C4-2B (cell line): ENCODE data around the gene GRIN2D.
A peak's percentile ranks its signal among the peaks of the same experiment; 100 is the strongest.

Experiments
- H3K27ac ChIP-seq: fragments of 450-650 bp; 2 replicates; pipeline ENCODE4 v1.5.1; 2017
- ZFX ChIP-seq: fragments of 450-650 bp; IDR thresholded peaks from 2 replicates; pipeline ENCODE4 v1.6.1; 2017
- TF ChIP-seq, protein P1 (sequence below): fragments of 450-650 bp; conservative IDR thresholded peaks from 2 replicates; pipeline ENCODE4 v1.5.1; 2017; ENCODE audit warnings: mild to moderate bottlenecking

Gene GRIN2D

DNA sequence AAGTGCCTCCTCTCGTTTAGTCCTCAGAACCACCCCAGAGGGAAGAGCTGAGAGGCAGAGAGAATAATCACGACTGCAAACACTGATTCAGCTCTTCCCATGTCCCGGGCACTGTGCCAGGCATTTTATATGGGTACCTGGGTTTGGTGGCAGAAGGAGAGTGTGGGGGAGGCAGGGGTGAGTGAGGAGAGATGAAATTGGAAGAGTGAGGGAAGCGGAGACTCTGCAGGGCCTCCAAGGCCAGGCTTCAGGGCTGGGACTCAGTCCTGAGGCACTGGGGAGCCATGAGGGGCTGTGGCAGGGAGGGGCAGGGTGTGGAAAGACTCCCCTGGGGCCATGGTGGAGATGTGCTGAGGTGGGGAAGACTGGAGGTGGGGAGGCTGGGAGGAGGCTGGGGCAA lies 20.6 kb upstream of the GRIN2D start:
- TF ChIP-seq ZFX, result no peak
- TF ChIP-seq, protein P1, sequence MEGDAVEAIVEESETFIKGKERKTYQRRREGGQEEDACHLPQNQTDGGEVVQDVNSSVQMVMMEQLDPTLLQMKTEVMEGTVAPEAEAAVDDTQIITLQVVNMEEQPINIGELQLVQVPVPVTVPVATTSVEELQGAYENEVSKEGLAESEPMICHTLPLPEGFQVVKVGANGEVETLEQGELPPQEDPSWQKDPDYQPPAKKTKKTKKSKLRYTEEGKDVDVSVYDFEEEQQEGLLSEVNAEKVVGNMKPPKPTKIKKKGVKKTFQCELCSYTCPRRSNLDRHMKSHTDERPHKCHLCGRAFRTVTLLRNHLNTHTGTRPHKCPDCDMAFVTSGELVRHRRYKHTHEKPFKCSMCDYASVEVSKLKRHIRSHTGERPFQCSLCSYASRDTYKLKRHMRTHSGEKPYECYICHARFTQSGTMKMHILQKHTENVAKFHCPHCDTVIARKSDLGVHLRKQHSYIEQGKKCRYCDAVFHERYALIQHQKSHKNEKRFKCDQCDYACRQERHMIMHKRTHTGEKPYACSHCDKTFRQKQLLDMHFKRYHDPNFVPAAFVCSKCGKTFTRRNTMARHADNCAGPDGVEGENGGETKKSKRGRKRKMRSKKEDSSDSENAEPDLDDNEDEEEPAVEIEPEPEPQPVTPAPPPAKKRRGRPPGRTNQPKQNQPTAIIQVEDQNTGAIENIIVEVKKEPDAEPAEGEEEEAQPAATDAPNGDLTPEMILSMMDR, result no peak
- H3K27ac ChIP-seq, result peak overlapping the region; percentile 2; the same call in 1 of the 2 replicates

- TF ChIP-seq, protein P1, result no peak
- TF ChIP-seq ZFX, result no peak
- no peak overlapping the region for H3K27ac ChIP-seq
These were observed 19.9 kb upstream of the GRIN2D start for GRCh38 chr19:48373567-48373966.

DNA sequence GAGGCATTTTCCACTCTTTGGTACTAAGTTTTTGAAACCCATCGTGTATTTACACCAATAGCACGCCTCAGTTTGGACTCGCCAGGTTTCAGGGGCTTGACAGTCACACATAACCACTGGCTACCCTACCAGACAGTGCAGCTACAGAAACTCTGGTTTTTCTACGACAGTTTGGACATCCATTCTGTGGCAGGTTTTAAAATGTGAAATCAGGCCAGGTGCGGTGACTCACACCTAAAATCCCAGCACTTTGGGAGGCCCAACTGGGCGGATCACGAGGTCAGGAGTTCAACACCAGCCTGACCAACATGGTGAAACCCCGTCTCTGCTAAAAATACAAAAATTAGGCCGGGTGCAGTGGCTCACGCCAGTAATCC lies 15.3 kb upstream of the GRIN2D start:
- TF ChIP-seq, protein P1, result no peak
- TF ChIP-seq ZFX, result no peak
- no peak overlapping the region for H3K27ac ChIP-seq

- no peak for TF ChIP-seq ZFX
- TF ChIP-seq, protein P1, result no peak
- H3K27ac ChIP-seq, result no peak overlapping the region
These were observed 14.4 kb upstream of the GRIN2D start for GRCh38 chr19:48379058-48379457.

DNA sequence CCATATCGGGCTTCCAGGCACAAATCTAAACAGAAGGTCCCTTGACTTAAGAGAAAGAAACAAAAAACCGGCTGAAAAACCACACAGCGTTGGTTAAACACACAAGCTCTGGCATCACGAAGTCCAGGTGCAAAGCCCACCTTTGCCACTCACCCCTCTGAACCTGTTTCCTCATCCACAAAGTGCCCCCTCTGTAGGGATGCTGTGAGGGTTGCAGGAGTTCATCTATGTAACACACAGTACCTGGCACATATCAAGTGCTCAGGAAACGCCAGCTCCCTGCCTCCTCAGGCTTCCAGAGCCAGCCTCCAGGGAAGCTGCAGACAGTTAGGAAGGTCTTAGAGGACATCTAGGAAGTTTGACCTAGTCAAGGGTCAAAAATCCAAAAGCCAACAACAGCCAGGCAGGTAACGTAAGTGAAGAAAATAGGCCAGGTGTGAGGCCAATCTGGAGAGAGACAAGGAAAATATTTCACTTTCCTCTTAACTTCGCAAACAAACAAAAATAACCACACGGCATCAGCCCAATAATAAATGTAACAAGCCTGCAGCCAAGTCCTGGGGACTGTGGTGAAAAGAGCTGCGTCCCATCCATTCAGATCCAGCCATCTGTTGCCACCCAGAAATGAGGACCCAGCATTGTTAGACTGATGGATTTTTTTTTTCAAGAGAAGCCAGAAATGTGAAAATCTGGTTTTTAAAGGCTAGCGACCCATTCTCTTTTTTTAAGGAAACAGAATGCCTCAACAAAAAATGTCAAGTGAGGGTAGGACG lies 12.1 kb upstream of the GRIN2D start:
- no peak for TF ChIP-seq ZFX
- TF ChIP-seq, protein P1, result no peak

DNA sequence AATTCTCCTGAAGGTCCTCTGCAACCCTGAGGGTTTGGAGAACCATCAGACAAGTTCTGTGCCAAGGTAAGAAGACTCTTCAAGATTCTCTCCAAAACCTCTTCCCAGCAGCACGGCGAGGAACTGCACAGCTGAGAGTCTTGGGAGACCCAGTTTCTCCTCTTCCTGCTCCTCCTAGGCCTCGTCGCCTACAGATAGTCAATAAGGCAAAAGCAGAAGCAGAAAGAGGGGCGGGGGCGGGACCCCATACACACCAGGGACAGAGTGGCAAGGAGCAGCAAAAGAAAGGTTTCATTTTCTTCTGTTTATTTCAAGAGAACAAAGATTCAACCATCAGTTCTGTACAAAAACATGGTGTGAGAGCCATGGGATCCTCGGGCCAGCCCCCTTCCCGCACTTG lies 11.2 kb upstream of the GRIN2D start:
- TF ChIP-seq, protein P1, result no peak
- H3K27ac ChIP-seq, result no peak overlapping the region

More for the DNA sequence above, 12.1 kb upstream of the GRIN2D start:
- no peak overlapping the region for H3K27ac ChIP-seq

GRCh38 chr19:48385461-48386087 lies 7.9 kb upstream of the GRIN2D start:
- H3K27ac ChIP-seq, result no peak overlapping the region

More at GRCh38 chr19:48385461-48386087, 7.9 kb upstream of the GRIN2D start:
- no peak for TF ChIP-seq ZFX
- TF ChIP-seq, protein P1, result no peak
